Lower lobe of right lung (tissue), 2 donors: ENCODE results near the gene SLC10A3. TPM values are rescaled to one million over a fixed set of nuclear protein-coding genes. Genes with fewer than 3 reads are reported as not detected.

Experiments
- ATAC-seq, 2 donors: fragments of 200-7000 bp; cut with Tn5 transposase; one replicate each; pipeline ENCODE4 v1.9.1; 2020 to 2022; ENCODE audit warnings: mild to moderate bottlenecking in 2 of 2, moderate library complexity in 2 of 2
- DNase-seq: peaks from one replicate; pipeline ENCODE4 v3.0.0-alpha.2; 2020
- H3K27ac ChIP-seq: fragments of 200-600 bp; one replicate; pipeline ENCODE4 v1.8.0; 2022
- H3K27me3 ChIP-seq: fragments of 200-600 bp; one replicate; pipeline ENCODE4 v1.8.0; 2022; ENCODE audit warnings: low read depth
- H3K36me3 ChIP-seq: fragments of 200-600 bp; one replicate; pipeline ENCODE4 v1.8.0; 2022; ENCODE audit warnings: mild to moderate bottlenecking
- H3K4me1 ChIP-seq: fragments of 200-600 bp; one replicate; pipeline ENCODE4 v1.8.0; 2022
- H3K4me3 ChIP-seq: fragments of 200-600 bp; one replicate; pipeline ENCODE4 v1.8.0; 2022; ENCODE audit warnings: mild to moderate bottlenecking
- H3K9me3 ChIP-seq: fragments of 200-600 bp; one replicate; pipeline ENCODE4 v1.8.0; 2022
- CTCF ChIP-seq: fragments of 200-600 bp; IDR thresholded peaks from one replicate; pipeline ENCODE4 v1.8.0; 2022; ENCODE audit warnings: antibody characterized with exemption, mild to moderate bottlenecking
- intact Hi-C: fragments of 100-400 bp; cut with DNase I; formaldehyde crosslinking; loops from one replicate; pipeline ENCODE4 v1.11.0; 2022
- total RNA-seq: library from RNA; stranded (reverse); fragmentation: NEBNext Ultra II Directional; extraction: Animal tissue kit (Norgen Biotek cat#: 25700); gene quantifications from one replicate; pipeline ENCODE4 v1.2.1, GENCODE V29; 2021
- donor health status: DM: no; HTN: yes; CAD: no; lungs with severe emphysema.

SLC10A3 gene
- total RNA-seq, 1 donor from 2014 or later: 20.2 TPM

DNA sequence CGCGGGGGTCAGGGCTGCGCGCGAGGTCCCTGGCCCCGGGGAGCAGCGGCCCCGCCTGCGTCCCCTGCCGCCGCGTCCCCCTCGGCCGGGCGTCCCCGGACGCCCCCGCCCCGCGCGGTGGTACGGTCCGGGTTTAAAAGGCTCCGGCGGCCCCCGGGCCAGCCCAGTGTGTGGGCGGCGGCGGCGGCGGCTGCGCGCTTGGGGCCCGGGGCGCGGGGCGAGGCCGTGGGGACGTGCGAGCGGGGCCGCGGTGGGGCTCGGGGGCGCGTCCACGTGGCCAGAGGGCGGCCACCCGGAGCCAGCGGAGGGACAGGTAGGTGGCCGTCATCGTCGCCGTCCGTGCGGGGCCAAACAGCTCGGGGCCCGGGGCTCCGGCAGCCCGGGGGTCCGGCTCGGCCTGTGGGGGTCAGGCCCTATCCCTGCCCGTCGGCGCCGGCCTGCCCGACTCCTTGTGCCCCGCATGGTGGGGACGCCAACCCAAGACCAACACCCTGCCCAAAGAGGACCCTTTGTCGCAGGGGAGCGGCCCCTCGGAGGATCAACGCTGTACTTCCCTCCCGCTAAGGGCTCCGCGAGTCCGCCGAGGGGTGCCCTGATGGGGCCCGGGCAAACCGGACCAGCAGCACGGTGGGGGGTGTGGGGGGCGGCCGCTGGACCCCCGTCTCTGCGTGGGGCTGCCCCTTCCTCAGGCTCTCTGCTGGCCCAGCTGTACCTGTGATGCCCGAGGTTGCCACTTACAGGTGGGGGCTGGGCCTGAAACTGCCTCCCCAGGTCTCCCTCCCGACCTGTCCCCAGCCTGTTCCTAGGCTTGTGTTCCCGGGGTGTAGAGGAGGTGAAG is 32.1 kb downstream of the SLC10A3 start, which contains the start of gene PLXNA3:
Gene PLXNA3, plus strand, starts transcription at position 166 of the 838 bp plus-strand sequence. CDS start 1,903 bp downstream, outside the sequence.
- DNase-seq (peak; percentile 60), ATAC-seq (peak; percentile 79 to 88)
- peak within 1 kb of the TSS; percentile 68 for H3K4me3 ChIP-seq
- no peak for TF ChIP-seq CTCF
- H3K4me1 ChIP-seq: no peaks in the 10 kb centered on the region
- H3K9me3 ChIP-seq: no peaks in the 10 kb centered on the region
- intact Hi-C loops: no loop called here
- peaks cover 10% of the 10 kb centered on the region for H3K36me3 ChIP-seq
- peak within 1 kb of the TSS; percentile 56 for H3K27ac ChIP-seq
- H3K27me3 ChIP-seq: no peaks in the 10 kb centered on the region

GRCh38 chrX:154457491-154458115 is 32.8 kb downstream of the SLC10A3 start:
- intact Hi-C loops: no loop called here
- peak; percentile 60 for DNase-seq
- no peaks in the 10 kb centered on the region for H3K9me3 ChIP-seq
- H3K4me1 ChIP-seq: no peaks in the 10 kb centered on the region
- no peak for TF ChIP-seq CTCF
- H3K4me3 ChIP-seq: peak overlapping the region; percentile 68
- peak; percentile 75 to 83 for ATAC-seq
- peaks cover 9% of the 10 kb centered on the region for H3K36me3 ChIP-seq
- H3K27ac ChIP-seq: peak overlapping the region; percentile 56
- H3K27me3 ChIP-seq: no peaks in the 10 kb centered on the region

- DNase-seq (no peak), ATAC-seq (no peak)
- Histone ChIP-seq H3K27ac (no peak overlapping the region), H3K4me3 (no peak overlapping the region), H3K4me1 (no peaks in the 10 kb centered on the region), H3K9me3 (no peaks in the 10 kb centered on the region), H3K36me3 (peaks cover 34% of the 10 kb centered on the region), H3K27me3 (no peaks in the 10 kb centered on the region)
- intact Hi-C loops: no loop called here
- no peak for TF ChIP-seq CTCF
These were observed 37.6 kb downstream of the SLC10A3 start for GRCh38 chrX:154452823-154453222.

GRCh38 chrX:154450312-154450711 is 40.1 kb downstream of the SLC10A3 start:
- intact Hi-C loops: no loop called here
- no peaks in the 10 kb centered on the region for H3K27me3 ChIP-seq
- H3K27ac ChIP-seq: no peak overlapping the region
- H3K4me3 ChIP-seq: no peak overlapping the region
- DNase-seq: no peak
- peaks cover 6% of the 10 kb centered on the region for H3K4me1 ChIP-seq
- TF ChIP-seq CTCF: no peak
- H3K9me3 ChIP-seq: no peaks in the 10 kb centered on the region
- ATAC-seq: no peak
- H3K36me3 ChIP-seq: peaks cover 36% of the 10 kb centered on the region

DNA sequence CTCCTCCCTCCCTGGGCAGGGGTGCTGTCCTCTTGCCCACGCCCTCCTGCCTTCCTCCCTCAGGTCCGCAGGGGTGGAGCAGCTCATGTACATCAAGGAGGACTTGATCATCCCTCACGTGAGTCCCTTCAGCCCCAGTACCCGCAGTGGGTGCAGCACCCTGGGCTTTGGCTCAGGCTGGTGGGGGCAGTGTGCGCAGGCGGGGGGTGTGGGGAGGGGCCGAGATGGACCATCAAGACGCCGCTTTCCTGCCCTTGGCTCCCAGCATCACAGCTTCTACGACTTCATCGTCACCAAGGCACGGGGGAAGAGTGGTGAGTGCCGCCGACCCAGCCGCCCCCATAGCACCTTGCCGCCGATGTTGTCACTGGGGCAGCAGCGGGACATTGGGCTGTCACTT is 40.8 kb downstream of the SLC10A3 start:
- Histone ChIP-seq H3K9me3 (no peaks in the 10 kb centered on the region), H3K27ac (no peak overlapping the region), H3K4me3 (no peak overlapping the region), H3K4me1 (peaks cover 13% of the 10 kb centered on the region), H3K27me3 (no peaks in the 10 kb centered on the region), H3K36me3 (peaks cover 36% of the 10 kb centered on the region)
- no peak for ATAC-seq
- intact Hi-C loops: no loop called here
- no peak for DNase-seq
- no peak for TF ChIP-seq CTCF
